GM12878 (cell line): ENCODE results near the gene IKZF5.

Experiments
- CBX5 ChIP-seq: sonication (generic); IDR thresholded peaks from 2 replicates; pipeline ENCODE4 v1.6.1; 2016; ENCODE audit warnings: low read depth, moderate library complexity, mild to moderate bottlenecking, inconsistent platforms
- CTCF ChIP-seq, 3 experiments: IDR thresholded peaks in 2 of 3; conservative IDR thresholded peaks in 1 of 3; 2 replicates each; pipeline ENCODE4 v1.5.1; 2011; ENCODE audit warnings: low read depth in 3 of 3, low read length in 3 of 3, mild to moderate bottlenecking in 3 of 3, control low read depth in 2 of 3, moderate library complexity in 2 of 3, inconsistent platforms in 1 of 3, mixed read lengths in 1 of 3; ENCODE audit not compliant: control insufficient read depth in 2 of 3, insufficient read depth in 1 of 3; ENCODE audit errors: extremely low read depth in 1 of 3
- FOXM1 ChIP-seq: IDR thresholded peaks from 2 replicates; pipeline ENCODE4 v1.6.1; 2012; ENCODE audit warnings: low read depth, mild to moderate bottlenecking, inconsistent platforms, low read length, moderate library complexity
- POLR2A ChIP-seq: IDR thresholded peaks from 2 replicates; pipeline ENCODE4 v1.6.1; 2011; ENCODE audit warnings: low read depth, mild to moderate bottlenecking, low read length
- PRDM15 ChIP-seq: fragments of 450-650 bp; formaldehyde crosslinking; IDR thresholded peaks from 2 replicates; pipeline ENCODE4 v1.4.0; 2020; ENCODE audit warnings: mild to moderate bottlenecking, moderate library complexity
- SMAD1 ChIP-seq: fragments of 450-650 bp; IDR thresholded peaks from 2 replicates; pipeline ENCODE4 v1.6.1; 2018; ENCODE audit warnings: mild to moderate bottlenecking, low read depth; ENCODE audit not compliant: partially characterized antibody
- TF ChIP-seq, protein P1 (sequence below): fragments of 150-350 bp; IDR thresholded peaks from 2 replicates; pipeline ENCODE4 v1.6.1; 2016; ENCODE audit warnings: low read depth, low read length
- TF ChIP-seq, protein P2 (sequence below): IDR thresholded peaks from 2 replicates; pipeline ENCODE4 v1.6.1; 2012; ENCODE audit warnings: low read depth, low read length, improper control_type of control experiment
- TF ChIP-seq, protein P3 (sequence below): fragments of 450-650 bp; IDR thresholded peaks from 2 replicates; pipeline ENCODE4 v1.6.1; 2016; ENCODE audit warnings: mild to moderate bottlenecking, moderate library complexity, borderline replicate concordance

- TF ChIP-seq FOXM1 (no peak), CTCF (IDR thresholded peaks at IDR 0.05 in 2 of 3, conservative IDR thresholded peaks at IDR 0.05 in 1 of 3; ENCODE audit: control insufficient read depth in 2 of 3, extremely low read depth in 1 of 3, insufficient read depth in 1 of 3, low read depth in 3 of 3, low read length in 3 of 3) (no peak), CBX5 (no peak), PRDM15 (CRISPR knock-in tag) (no peak), POLR2A (no peak), SMAD1 (no peak)
- TF ChIP-seq, protein P1, sequence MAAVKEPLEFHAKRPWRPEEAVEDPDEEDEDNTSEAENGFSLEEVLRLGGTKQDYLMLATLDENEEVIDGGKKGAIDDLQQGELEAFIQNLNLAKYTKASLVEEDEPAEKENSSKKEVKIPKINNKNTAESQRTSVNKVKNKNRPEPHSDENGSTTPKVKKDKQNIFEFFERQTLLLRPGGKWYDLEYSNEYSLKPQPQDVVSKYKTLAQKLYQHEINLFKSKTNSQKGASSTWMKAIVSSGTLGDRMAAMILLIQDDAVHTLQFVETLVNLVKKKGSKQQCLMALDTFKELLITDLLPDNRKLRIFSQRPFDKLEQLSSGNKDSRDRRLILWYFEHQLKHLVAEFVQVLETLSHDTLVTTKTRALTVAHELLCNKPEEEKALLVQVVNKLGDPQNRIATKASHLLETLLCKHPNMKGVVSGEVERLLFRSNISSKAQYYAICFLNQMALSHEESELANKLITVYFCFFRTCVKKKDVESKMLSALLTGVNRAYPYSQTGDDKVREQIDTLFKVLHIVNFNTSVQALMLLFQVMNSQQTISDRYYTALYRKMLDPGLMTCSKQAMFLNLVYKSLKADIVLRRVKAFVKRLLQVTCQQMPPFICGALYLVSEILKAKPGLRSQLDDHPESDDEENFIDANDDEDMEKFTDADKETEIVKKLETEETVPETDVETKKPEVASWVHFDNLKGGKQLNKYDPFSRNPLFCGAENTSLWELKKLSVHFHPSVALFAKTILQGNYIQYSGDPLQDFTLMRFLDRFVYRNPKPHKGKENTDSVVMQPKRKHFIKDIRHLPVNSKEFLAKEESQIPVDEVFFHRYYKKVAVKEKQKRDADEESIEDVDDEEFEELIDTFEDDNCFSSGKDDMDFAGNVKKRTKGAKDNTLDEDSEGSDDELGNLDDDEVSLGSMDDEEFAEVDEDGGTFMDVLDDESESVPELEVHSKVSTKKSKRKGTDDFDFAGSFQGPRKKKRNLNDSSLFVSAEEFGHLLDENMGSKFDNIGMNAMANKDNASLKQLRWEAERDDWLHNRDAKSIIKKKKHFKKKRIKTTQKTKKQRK: no peak
- TF ChIP-seq, protein P2, sequence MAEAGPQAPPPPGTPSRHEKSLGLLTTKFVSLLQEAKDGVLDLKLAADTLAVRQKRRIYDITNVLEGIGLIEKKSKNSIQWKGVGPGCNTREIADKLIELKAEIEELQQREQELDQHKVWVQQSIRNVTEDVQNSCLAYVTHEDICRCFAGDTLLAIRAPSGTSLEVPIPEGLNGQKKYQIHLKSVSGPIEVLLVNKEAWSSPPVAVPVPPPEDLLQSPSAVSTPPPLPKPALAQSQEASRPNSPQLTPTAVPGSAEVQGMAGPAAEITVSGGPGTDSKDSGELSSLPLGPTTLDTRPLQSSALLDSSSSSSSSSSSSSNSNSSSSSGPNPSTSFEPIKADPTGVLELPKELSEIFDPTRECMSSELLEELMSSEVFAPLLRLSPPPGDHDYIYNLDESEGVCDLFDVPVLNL: no peak
- TF ChIP-seq, protein P3, sequence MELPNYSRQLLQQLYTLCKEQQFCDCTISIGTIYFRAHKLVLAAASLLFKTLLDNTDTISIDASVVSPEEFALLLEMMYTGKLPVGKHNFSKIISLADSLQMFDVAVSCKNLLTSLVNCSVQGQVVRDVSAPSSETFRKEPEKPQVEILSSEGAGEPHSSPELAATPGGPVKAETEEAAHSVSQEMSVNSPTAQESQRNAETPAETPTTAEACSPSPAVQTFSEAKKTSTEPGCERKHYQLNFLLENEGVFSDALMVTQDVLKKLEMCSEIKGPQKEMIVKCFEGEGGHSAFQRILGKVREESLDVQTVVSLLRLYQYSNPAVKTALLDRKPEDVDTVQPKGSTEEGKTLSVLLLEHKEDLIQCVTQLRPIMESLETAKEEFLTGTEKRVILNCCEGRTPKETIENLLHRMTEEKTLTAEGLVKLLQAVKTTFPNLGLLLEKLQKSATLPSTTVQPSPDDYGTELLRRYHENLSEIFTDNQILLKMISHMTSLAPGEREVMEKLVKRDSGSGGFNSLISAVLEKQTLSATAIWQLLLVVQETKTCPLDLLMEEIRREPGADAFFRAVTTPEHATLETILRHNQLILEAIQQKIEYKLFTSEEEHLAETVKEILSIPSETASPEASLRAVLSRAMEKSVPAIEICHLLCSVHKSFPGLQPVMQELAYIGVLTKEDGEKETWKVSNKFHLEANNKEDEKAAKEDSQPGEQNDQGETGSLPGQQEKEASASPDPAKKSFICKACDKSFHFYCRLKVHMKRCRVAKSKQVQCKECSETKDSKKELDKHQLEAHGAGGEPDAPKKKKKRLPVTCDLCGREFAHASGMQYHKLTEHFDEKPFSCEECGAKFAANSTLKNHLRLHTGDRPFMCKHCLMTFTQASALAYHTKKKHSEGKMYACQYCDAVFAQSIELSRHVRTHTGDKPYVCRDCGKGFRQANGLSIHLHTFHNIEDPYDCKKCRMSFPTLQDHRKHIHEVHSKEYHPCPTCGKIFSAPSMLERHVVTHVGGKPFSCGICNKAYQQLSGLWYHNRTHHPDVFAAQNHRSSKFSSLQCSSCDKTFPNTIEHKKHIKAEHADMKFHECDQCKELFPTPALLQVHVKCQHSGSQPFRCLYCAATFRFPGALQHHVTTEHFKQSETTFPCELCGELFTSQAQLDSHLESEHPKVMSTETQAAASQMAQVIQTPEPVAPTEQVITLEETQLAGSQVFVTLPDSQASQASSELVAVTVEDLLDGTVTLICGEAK: no peak
Measured at GRCh38 chr10:122974023-122974422, 34.6 kb downstream of the IKZF5 start.
